Esophagus (tissue), 2 donors: ENCODE results near the gene CASTOR1. TPM values are rescaled to one million over a fixed set of nuclear protein-coding genes. Genes with fewer than 3 reads are reported as not detected.
"Not testable (repeated sequence)": the region's sequence is repeated elsewhere in the genome, so short reads cannot be mapped to it uniquely, and the experiment has no call there.

Source experiments
- H3K27ac ChIP-seq, 2 donors: one replicate each; pipeline ENCODE4 v1.5.1; 2013; ENCODE audit warnings: low read depth in 2 of 2, mild to moderate bottlenecking in 2 of 2, inconsistent platforms in 1 of 2, low read length in 1 of 2, moderate library complexity in 1 of 2
- H3K27me3 ChIP-seq, 2 donors: one replicate each; pipeline ENCODE4 v1.6.1; 2013; ENCODE audit warnings: low read length in 2 of 2, control low read depth in 1 of 2, mild to moderate bottlenecking in 1 of 2; ENCODE audit not compliant: insufficient read depth in 2 of 2, control insufficient read depth in 1 of 2
- H3K36me3 ChIP-seq, 2 donors: one replicate each; pipeline ENCODE4 v1.6.1; 2013; ENCODE audit warnings: low read length in 1 of 2; ENCODE audit not compliant: control insufficient read depth in 2 of 2, insufficient read depth in 2 of 2
- H3K4me1 ChIP-seq, 2 donors: one replicate each; pipeline ENCODE4 v1.6.1; 2013; ENCODE audit warnings: low read length in 1 of 2; ENCODE audit not compliant: control insufficient read depth in 2 of 2, insufficient read depth in 2 of 2
- H3K4me3 ChIP-seq, 2 donors: one replicate each; pipeline ENCODE4 v1.5.1; 2013; ENCODE audit warnings: low read length in 2 of 2, mild to moderate bottlenecking in 2 of 2, low read depth in 1 of 2, moderate library complexity in 1 of 2
- H3K9me3 ChIP-seq, 2 donors: one replicate each; pipeline ENCODE4 v1.6.1; 2013; ENCODE audit warnings: mild to moderate bottlenecking in 2 of 2, low read depth in 1 of 2, low read length in 1 of 2, moderate library complexity in 1 of 2; ENCODE audit not compliant: control insufficient read depth in 2 of 2, insufficient read depth in 1 of 2
- WGBS, 2 donors: extraction: QIAGEN DNeasy Blood & Tissue Kit; methylation state at CpG; one replicate each; pipeline ENCODE4 v1.1.7; 2013; 5-methylcytosine and 5-hydroxymethylcytosine counted together
- polyA plus RNA-seq, 2 donors: library from polyadenylated mRNA; stranded (reverse); fragments of 200-250 nt; gene quantifications; one replicate each; pipeline ENCODE4 v1.2.3, GENCODE V29; 2013
- donor health status: healthy with polysubstance abuse.
- donor health status: Bipolar disorder and iron deficiency.

The CASTOR1 gene
- polyA plus RNA-seq, result 10 to 100 TPM; 29.7 to 39.3 TPM

DNA sequence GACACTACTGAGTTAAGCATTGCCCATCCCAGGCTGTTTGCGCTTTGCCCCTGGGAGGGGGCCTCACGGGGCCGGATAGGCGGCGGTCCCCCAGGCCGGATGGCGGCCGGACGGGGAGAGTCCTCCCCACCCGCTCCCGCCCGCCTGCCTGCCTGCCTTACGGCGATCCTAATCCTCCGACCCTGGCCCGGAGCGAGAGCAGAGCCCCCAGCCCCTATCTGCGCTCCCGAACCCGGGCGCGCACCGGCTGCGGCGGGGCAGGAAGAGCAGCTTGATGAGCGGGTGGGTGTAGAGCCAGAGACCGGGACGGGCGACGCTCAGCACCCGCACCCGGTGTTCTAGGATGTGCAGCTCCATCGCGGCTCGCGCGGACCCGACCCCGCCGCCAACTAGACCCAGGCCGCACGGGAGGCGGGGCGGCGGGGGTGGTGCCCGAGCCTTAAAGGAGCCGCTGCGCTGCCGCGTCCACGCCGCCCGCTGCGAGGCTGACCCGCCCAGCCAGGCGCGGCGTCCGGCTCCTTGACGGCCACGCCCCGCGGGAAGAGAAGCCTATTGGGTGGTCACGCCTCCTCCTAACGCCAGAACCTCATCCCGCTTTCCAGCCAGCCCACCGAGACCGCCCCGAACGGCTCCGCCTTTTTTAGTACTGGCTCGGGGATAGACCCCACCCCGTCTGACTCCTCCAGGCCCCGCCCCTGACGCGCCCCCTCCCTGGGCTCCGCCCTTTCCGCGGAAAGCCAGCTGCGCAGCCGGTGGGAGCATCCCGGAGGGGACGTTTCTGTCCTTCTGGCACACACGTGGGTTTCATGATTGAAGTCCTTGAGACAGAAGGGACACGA is at the start of gene CASTOR1:
CASTOR1 (minus strand) TSS at position 365 of the 839 bp plus-strand sequence; CDS start at position 357, 8 bp downstream.
- H3K4me1 ChIP-seq, result peaks cover 6 to 45% of the 10 kb centered on the region in 2 donors
- H3K27ac ChIP-seq, result peak within 1 kb of the TSS; percentile 86 to 98
- no peaks in the 10 kb centered on the region for H3K27me3 ChIP-seq
- 0% methylated on average over 69 to 85 of the region's 85 CpGs for whole genome bisulfite sequencing, 2 donors
- H3K36me3 ChIP-seq, result peaks cover 11 to 49% of the 10 kb centered on the region in 2 donors
- H3K4me3 ChIP-seq, result peak within 1 kb of the TSS; percentile 57 to 89
- H3K9me3 ChIP-seq, result no peaks in the 10 kb centered on the region

DNA sequence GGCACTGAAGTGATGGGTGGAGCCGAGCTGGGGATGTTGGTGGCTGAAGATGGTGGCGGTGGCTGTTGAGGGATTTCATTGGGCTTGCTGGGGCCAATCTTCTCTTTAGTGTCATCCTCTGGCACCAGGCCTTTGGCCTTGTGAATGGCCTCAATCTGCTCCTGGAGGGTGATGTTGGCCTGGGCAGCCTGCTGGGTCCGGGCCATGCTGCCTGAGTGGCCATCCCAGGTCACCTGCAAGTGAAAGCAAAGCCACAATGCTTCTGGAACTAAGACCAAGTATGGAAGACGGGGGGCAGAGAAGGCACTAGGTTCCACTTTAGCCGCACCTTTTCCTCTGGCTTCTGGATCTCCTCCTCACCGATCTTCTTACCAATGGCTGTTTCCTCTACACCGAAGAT is 49.5 kb upstream of the CASTOR1 start:
- no peaks in the 10 kb centered on the region for H3K27me3 ChIP-seq
- H3K27ac ChIP-seq, result no peak overlapping the region
- H3K9me3 ChIP-seq, result no peaks in the 10 kb centered on the region
- H3K4me1 ChIP-seq, result peaks cover 0 to 4% of the 10 kb centered on the region in 2 donors
- H3K36me3 ChIP-seq, result peaks cover 75 to 90% of the 10 kb centered on the region in 2 donors
- no peak overlapping the region for H3K4me3 ChIP-seq
- 98 to 99% methylated on average over 7 of the region's 7 CpGs for WGBS, 2 donors

DNA sequence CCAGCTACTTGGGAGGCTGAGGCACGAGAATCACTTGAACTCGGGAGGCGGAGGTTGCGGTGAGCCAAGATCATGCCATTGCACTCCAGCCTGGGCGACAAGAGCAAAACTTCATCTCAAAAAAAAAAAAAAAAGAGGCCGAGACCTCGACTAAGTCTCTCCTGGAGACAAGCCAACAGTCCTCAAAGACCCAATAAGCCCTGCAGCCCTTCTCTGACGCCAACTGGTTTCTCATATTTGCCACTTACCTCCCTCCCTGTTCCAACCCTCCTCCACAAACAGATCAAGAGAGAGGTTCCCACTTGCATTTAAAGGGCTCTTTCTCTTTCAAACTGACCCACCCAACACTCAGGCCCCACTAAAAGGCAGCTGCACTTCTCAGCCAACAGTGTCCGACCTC is 49.0 kb upstream of the CASTOR1 start:
- H3K27ac ChIP-seq, H3K4me3 ChIP-seq, H3K27me3 ChIP-seq, H3K9me3 ChIP-seq, H3K4me1 ChIP-seq: not testable (repeated sequence)
- WGBS, 2 donors, result 79 to 83% methylated on average over 8 to 9 of the region's 9 CpGs
- peaks cover 72 to 91% of the 10 kb centered on the region in 2 donors for H3K36me3 ChIP-seq

DNA sequence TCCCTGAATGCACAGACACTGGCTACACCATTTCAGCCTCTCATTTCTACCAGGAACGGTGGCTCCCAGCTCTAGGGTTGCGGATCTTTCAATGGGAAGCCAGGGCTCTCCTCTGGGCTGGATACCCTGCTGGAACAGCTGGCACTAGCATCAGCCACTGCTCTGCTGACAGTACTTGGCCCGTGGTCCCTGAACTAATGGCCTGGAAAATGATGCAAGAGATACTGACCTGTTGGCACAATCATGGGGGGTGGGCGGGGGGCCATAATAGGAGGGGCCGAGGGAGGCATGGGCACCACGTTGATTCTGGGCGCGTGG is 48.1 kb upstream of the CASTOR1 start:
- 87 to 92% methylated on average over 8 of the region's 8 CpGs for WGBS, 2 donors
- H3K27me3 ChIP-seq, result no peaks in the 10 kb centered on the region
- H3K36me3 ChIP-seq, result peaks cover 67 to 86% of the 10 kb centered on the region in 2 donors
- peaks cover 0 to 4% of the 10 kb centered on the region in 2 donors for H3K4me1 ChIP-seq
- H3K9me3 ChIP-seq, result no peaks in the 10 kb centered on the region
- no peak overlapping the region for H3K4me3 ChIP-seq
- H3K27ac ChIP-seq, result no peak overlapping the region

DNA sequence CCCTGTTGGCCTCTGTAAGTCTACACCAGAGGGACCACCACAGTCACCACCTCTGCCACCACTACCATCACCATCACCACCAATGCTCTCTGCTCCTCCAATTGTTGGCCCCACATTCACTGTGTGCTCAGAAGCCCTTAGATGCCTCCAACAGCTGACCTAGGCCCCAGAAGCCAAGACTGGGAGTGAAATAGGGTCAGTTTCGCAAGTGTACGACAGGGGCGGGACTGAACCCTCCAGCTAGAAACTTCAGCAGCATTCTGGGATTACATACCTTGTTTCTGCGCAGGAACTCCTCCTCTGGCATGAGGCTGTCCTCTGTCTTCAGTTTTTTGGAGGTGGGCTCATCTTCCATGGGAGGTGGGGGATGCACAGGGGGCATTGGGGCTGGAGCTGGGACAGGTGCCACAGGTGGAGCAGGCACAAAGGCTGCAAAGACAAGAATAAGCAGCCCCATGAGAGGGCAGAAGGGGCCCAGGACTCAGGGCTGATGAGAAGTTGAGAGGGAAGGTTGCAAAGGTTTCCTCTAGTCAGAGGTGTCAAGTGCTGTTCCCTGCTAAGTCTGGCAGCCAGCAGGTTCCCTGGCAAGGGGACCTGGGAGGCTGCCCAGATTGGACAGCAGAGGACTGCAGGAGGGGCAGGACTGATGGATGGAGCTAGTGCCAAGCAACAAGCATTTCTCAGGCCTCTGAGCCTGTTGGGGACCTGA is 47.6 kb upstream of the CASTOR1 start:
- 95 to 96% methylated on average over 4 of the region's 4 CpGs for WGBS, 2 donors

DNA sequence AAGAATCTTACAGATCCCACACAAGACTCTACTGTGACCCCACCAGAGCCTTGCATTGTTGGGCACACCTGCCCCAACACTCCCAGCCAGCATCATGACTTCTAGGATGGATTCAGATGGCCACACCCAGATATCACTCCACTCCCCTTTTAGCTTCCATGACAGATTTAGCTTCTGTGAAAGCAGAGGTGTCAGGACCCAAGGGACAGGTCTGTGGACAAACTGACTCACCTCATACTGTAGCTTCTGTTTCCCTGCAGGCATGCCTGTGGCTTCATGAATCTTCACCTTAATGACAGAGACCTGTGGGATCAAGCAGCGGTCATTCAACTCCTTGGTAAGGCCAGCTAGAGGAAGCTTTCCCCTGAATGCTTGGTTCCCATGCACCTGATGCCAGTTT is 45.9 kb upstream of the CASTOR1 start:
- Histone ChIP-seq H3K9me3 (no peaks in the 10 kb centered on the region), H3K27ac (no peak overlapping the region), H3K27me3 (no peaks in the 10 kb centered on the region), H3K4me1 (peaks cover 0 to 4% of the 10 kb centered on the region in 2 donors), H3K4me3 (no peak overlapping the region), H3K36me3 (peaks cover 46 to 69% of the 10 kb centered on the region in 2 donors)
- WGBS, 2 donors, result 95 to 100% methylated on average over 1 of the region's 1 CpG

More for the DNA sequence above, 47.6 kb upstream of the CASTOR1 start:
- H3K9me3 ChIP-seq, result no peaks in the 10 kb centered on the region
- no peak overlapping the region for H3K4me3 ChIP-seq
- no peaks in the 10 kb centered on the region for H3K27me3 ChIP-seq
- no peak overlapping the region for H3K27ac ChIP-seq
- H3K4me1 ChIP-seq, result peaks cover 0 to 4% of the 10 kb centered on the region in 2 donors
- H3K36me3 ChIP-seq, result peaks cover 62 to 83% of the 10 kb centered on the region in 2 donors

DNA sequence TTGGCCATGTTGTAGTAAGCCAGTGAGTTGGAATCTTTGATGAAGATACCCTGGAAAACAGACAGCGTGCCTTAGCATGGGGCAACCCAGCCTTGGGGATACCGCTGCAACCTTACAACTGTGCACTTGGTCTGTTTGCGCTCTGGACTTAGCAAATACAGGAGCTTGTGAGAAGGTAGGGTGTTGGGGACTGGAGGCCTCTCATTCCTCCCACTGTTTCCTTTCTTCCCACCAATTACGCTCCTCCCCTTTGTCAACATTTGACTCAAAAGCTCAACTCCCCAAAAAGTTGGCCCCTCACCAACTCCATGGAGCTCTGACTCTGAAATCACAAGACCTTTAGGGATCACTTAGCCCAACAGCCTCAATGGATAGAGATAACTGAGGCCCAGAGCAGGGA is 45.3 kb upstream of the CASTOR1 start:
- peaks cover 41 to 65% of the 10 kb centered on the region in 2 donors for H3K36me3 ChIP-seq
- no peak overlapping the region for H3K4me3 ChIP-seq
- peaks cover 0 to 4% of the 10 kb centered on the region in 2 donors for H3K4me1 ChIP-seq
- H3K9me3 ChIP-seq, result no peaks in the 10 kb centered on the region
- WGBS, 2 donors, result 94 to 97% methylated on average over 4 of the region's 4 CpGs
- H3K27ac ChIP-seq, result peak overlapping the region in 1 of 2 donors; percentile 16
- H3K27me3 ChIP-seq, result no peaks in the 10 kb centered on the region

DNA sequence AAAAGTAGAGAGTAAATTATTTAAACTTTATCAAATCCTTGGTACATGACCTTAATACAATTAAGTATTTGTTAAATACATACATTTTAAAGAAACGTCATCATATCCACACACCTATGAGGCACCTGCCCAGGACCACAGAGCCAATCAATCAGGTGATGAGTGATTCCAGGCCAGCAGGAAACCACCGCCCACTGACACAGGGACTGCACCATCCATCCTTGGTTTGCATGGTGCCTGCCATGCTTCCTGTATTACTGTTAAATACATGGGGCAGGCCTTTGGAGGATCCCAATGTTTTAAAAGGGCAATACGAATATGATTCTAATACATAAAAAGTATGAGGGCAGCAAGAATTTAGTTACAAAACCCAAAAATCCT is 44.4 kb upstream of the CASTOR1 start:
- Histone ChIP-seq H3K27me3 (no peaks in the 10 kb centered on the region), H3K36me3 (peaks cover 36 to 57% of the 10 kb centered on the region in 2 donors), H3K9me3 (no peaks in the 10 kb centered on the region), H3K4me3 (no peak overlapping the region), H3K27ac (no peak overlapping the region), H3K4me1 (peaks cover 0 to 4% of the 10 kb centered on the region in 2 donors)
- WGBS, 2 donors, result 84% methylated on average over 3 of the region's 3 CpGs

DNA sequence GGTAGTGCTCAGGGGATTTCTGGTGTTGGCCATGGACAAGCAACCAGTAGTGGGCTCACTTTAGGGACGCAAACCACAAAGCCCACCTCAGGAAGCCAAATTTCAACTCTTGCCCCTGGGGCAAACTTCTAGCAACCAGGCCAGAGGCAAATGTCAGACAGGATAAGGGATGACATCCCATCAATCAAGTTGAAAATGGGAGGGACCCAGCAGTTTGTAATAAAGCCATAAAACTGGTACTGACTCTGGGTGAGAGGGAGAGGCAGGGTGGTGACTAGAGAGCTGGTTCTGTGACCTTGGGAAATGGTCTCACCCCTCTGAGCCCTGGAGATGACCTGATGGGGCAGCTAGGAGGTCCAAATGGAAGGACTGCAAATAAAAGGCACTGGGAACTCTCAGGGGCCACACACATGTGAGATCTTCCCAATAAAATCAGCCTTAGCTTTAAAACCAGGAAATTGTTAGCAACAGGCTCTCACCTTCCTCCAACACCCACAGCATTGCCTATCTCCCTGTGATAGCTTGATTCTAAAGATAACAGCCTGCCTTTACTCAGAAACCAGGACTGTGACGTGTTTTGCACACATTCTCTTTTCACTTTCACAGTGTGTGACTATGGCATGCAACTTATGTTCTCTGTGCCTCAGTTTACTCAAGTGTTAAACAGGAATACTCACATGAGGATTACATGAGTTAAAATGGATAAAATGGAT is 43.8 kb upstream of the CASTOR1 start:
- Histone ChIP-seq H3K27me3 (no peaks in the 10 kb centered on the region), H3K9me3 (no peaks in the 10 kb centered on the region), H3K27ac (no peak overlapping the region), H3K36me3 (peaks cover 32 to 53% of the 10 kb centered on the region in 2 donors), H3K4me3 (no peak overlapping the region), H3K4me1 (peaks cover 0 to 4% of the 10 kb centered on the region in 2 donors)
- 82 to 88% methylated on average over 2 of the region's 2 CpGs for WGBS, 2 donors
